Stomach smooth muscle (tissue), 2 donors: Measurements from ENCODE around the gene LPAR3.
"Not testable (repeated sequence)": the region's sequence is repeated elsewhere in the genome, so short reads cannot be mapped to it uniquely, and the experiment has no call there.

Source experiments
- H3K27ac ChIP-seq: one replicate; pipeline ENCODE4 v1.7.0; 2013; ENCODE audit warnings: mild to moderate bottlenecking, low read length, inconsistent platforms
- H3K27me3 ChIP-seq, 2 donors: one replicate each; pipeline ENCODE4 v1.7.0; 2013; ENCODE audit warnings: low read length in 2 of 2; ENCODE audit not compliant: insufficient read depth in 2 of 2, control insufficient read depth in 1 of 2
- H3K36me3 ChIP-seq, 2 donors: one replicate each; pipeline ENCODE4 v1.7.0; 2013; ENCODE audit warnings: low read length in 2 of 2; ENCODE audit not compliant: control insufficient read depth in 2 of 2, insufficient read depth in 2 of 2
- H3K4me1 ChIP-seq: one replicate; pipeline ENCODE4 v1.7.0; 2013; ENCODE audit warnings: low read length; ENCODE audit not compliant: control insufficient read depth, insufficient read depth
- H3K4me3 ChIP-seq, 2 donors: one replicate each; pipeline ENCODE4 v1.7.0; 2013; ENCODE audit warnings: low read length in 2 of 2
- H3K9ac ChIP-seq, 2 donors: one replicate each; pipeline ENCODE4 v1.7.0; 2013; ENCODE audit warnings: low read length in 2 of 2, mild to moderate bottlenecking in 1 of 2
- H3K9me3 ChIP-seq, 2 donors: one replicate each; pipeline ENCODE4 v1.7.0; 2013; ENCODE audit warnings: low read length in 2 of 2; ENCODE audit not compliant: control insufficient read depth in 2 of 2
- donor health status: healthy.
- donor health status: Pancreatic carcinoma.

Gene LPAR3

GRCh38 chr1:84928979-84929378 is 36.0 kb upstream of the LPAR3 start:
- H3K9ac ChIP-seq, result no peak overlapping the region
- H3K9me3 ChIP-seq, result no peaks in the 10 kb centered on the region
- H3K27ac ChIP-seq, result no peak overlapping the region
- H3K4me1 ChIP-seq, result no peaks in the 10 kb centered on the region
- no peaks in the 10 kb centered on the region for H3K36me3 ChIP-seq
- H3K4me3 ChIP-seq, result no peak overlapping the region
- no peaks in the 10 kb centered on the region for H3K27me3 ChIP-seq

- H3K9me3 ChIP-seq, result no peaks in the 10 kb centered on the region
- H3K36me3 ChIP-seq, result no peaks in the 10 kb centered on the region
- H3K27ac ChIP-seq, result no peak overlapping the region
- H3K27me3 ChIP-seq, result no peaks in the 10 kb centered on the region
- H3K9ac ChIP-seq, result no peak overlapping the region
- H3K4me3 ChIP-seq, result no peak overlapping the region
- no peaks in the 10 kb centered on the region for H3K4me1 ChIP-seq
Measured at GRCh38 chr1:84923317-84923716, 30.3 kb upstream of the LPAR3 start.

GRCh38 chr1:84920159-84920558 is 27.2 kb upstream of the LPAR3 start:
- Histone ChIP-seq H3K9ac (no peak overlapping the region), H3K27me3 (no peaks in the 10 kb centered on the region), H3K4me1 (no peaks in the 10 kb centered on the region), H3K9me3 (no peaks in the 10 kb centered on the region), H3K4me3 (no peak overlapping the region), H3K27ac (no peak overlapping the region), H3K36me3 (no peaks in the 10 kb centered on the region)

- H3K9me3 ChIP-seq, result no peaks in the 10 kb centered on the region
- no peak overlapping the region for H3K27ac ChIP-seq
- no peaks in the 10 kb centered on the region for H3K27me3 ChIP-seq
- no peaks in the 10 kb centered on the region for H3K4me1 ChIP-seq
- no peak overlapping the region for H3K4me3 ChIP-seq
- no peak overlapping the region for H3K9ac ChIP-seq
- H3K36me3 ChIP-seq, result no peaks in the 10 kb centered on the region
Measured at GRCh38 chr1:84919461-84919970, 26.5 kb upstream of the LPAR3 start.

- H3K4me1 ChIP-seq, result no peaks in the 10 kb centered on the region
- H3K27me3 ChIP-seq, result no peaks in the 10 kb centered on the region
- no peak overlapping the region for H3K4me3 ChIP-seq
- no peaks in the 10 kb centered on the region for H3K9me3 ChIP-seq
- no peak overlapping the region for H3K27ac ChIP-seq
- H3K9ac ChIP-seq, result no peak overlapping the region
- no peaks in the 10 kb centered on the region for H3K36me3 ChIP-seq
Measured at GRCh38 chr1:84918726-84919336, 25.8 kb upstream of the LPAR3 start.

- Histone ChIP-seq H3K4me3 (no peak overlapping the region), H3K9ac (no peak overlapping the region), H3K27me3 (no peaks in the 10 kb centered on the region), H3K27ac (no peak overlapping the region), H3K4me1 (no peaks in the 10 kb centered on the region), H3K9me3 (no peaks in the 10 kb centered on the region), H3K36me3 (no peaks in the 10 kb centered on the region)
Measured at GRCh38 chr1:84916897-84917296, 23.9 kb upstream of the LPAR3 start.

DNA sequence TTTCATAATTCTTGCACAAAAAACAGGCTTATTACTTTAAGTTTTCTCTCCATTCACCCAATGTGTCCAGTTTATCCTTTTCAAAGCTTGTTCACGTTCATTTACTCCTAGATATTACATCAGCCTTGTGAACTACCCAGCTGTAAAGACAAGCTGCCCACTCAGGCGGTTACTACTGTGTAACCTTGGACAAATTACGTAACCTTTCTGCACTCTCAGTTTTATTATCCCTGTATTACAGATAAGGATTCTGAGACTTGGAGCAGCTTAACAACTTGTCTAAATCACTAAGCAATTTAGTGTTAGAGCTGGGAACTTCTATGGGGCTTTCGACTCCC is 20.5 kb upstream of the LPAR3 start:
- Histone ChIP-seq H3K4me1 (no peaks in the 10 kb centered on the region), H3K27ac (no peak overlapping the region), H3K27me3 (no peaks in the 10 kb centered on the region), H3K9ac (no peak overlapping the region), H3K4me3 (no peak overlapping the region), H3K9me3 (no peaks in the 10 kb centered on the region), H3K36me3 (no peaks in the 10 kb centered on the region)

GRCh38 chr1:84912726-84913554 is 19.9 kb upstream of the LPAR3 start:
- H3K9me3 ChIP-seq, result no peaks in the 10 kb centered on the region
- H3K9ac ChIP-seq, result no peak overlapping the region
- no peak overlapping the region for H3K4me3 ChIP-seq
- H3K4me1 ChIP-seq, result no peaks in the 10 kb centered on the region
- no peak overlapping the region for H3K27ac ChIP-seq
- no peaks in the 10 kb centered on the region for H3K36me3 ChIP-seq
- no peaks in the 10 kb centered on the region for H3K27me3 ChIP-seq

GRCh38 chr1:84908746-84909464 is 15.9 kb upstream of the LPAR3 start:
- not testable (repeated sequence) for H3K9me3 ChIP-seq, H3K27me3 ChIP-seq, H3K27ac ChIP-seq, H3K36me3 ChIP-seq, H3K9ac ChIP-seq, H3K4me3 ChIP-seq, H3K4me1 ChIP-seq

DNA sequence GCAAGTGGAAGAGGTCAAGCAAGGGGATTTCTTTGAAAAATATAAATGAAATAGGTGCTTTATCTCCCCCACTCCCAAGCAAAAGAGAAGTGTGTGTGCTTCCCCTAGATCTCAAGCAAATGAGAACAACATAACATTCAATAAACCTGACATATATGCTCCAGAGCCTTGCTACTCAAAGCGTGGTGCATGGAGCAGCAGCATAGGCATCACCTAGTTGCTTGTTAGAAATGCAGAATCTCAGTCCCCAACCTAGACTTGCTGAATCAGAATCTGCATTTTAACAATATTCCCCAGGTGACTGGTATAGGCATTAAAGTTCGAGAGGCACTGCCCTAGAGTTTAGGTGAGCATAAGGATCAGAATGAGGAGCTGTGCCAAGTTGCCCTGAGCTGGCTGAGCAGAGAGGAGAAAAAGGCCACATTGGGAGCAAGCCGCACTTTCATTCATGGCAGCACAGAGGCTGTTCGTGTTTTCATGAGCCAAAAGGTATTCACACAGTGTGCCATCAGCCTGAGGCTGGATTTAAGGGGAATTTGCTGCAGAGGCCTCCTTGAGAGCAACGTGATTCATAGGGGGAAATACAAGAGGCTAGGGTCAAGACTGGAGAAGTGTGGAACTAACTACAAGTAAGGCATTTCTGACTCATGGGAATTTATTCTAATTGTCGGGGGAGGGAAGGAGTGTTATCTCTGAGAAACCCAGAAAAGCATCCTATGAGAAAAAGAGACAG is 14.3 kb upstream of the LPAR3 start:
- Histone ChIP-seq H3K27ac (no peak overlapping the region), H3K9me3 (no peaks in the 10 kb centered on the region), H3K36me3 (no peaks in the 10 kb centered on the region), H3K9ac (no peak overlapping the region), H3K27me3 (no peaks in the 10 kb centered on the region), H3K4me3 (no peak overlapping the region), H3K4me1 (no peaks in the 10 kb centered on the region)
